HL-60 (cell line): ENCODE measurements around the gene SDCCAG8.

Experiments
- CTCF ChIP-seq: IDR thresholded peaks from one replicate; pipeline ENCODE4 v1.5.1; 2011; ENCODE audit warnings: low read length, control low read depth, inconsistent platforms; ENCODE audit not compliant: insufficient read depth
- REST ChIP-seq: IDR thresholded peaks from 2 replicates; pipeline ENCODE4 v1.6.1; 2012; ENCODE audit warnings: low read depth; ENCODE audit not compliant: insufficient replicate concordance

GRCh38 chr1:243281672-243282071 is 25.8 kb downstream of the SDCCAG8 start:
- no peak for TF ChIP-seq CTCF
- TF ChIP-seq REST = no peak
